BE2C (cell line): ENCODE data around the gene TBX3.
A peak's percentile ranks its signal among the peaks of the same experiment; 100 is the strongest.

Experiments
- DNase-seq: peaks from one replicate; pipeline ENCODE4 v3.0.0-alpha.2; 2020
- H3K27me3 ChIP-seq: fragments of 250-450 bp; sonication (Bioruptor Pico); 2 replicates; pipeline ENCODE4 v1.5.1; 2020; ENCODE audit warnings: mild to moderate bottlenecking
- H3K36me3 ChIP-seq: fragments of 250-450 bp; sonication (Bioruptor Pico); 2 replicates; pipeline ENCODE4 v1.5.1; 2020; ENCODE audit warnings: mild to moderate bottlenecking
- H3K4me1 ChIP-seq: fragments of 250-450 bp; sonication (Bioruptor Pico); 2 replicates; pipeline ENCODE4 v1.5.1; 2020
- H3K4me3 ChIP-seq: 2 replicates; pipeline ENCODE4 v1.5.1; 2011; ENCODE audit warnings: low read depth, low read length
- H3K9me3 ChIP-seq: fragments of 250-450 bp; sonication (Bioruptor Pico); 2 replicates; pipeline ENCODE4 v1.5.1; 2020
- TF ChIP-seq, protein P1 (sequence below): IDR thresholded peaks from 2 replicates; pipeline ENCODE4 v1.5.1; 2012; ENCODE audit warnings: mild to moderate bottlenecking, low read depth, low read length

The TBX3 gene

DNA sequence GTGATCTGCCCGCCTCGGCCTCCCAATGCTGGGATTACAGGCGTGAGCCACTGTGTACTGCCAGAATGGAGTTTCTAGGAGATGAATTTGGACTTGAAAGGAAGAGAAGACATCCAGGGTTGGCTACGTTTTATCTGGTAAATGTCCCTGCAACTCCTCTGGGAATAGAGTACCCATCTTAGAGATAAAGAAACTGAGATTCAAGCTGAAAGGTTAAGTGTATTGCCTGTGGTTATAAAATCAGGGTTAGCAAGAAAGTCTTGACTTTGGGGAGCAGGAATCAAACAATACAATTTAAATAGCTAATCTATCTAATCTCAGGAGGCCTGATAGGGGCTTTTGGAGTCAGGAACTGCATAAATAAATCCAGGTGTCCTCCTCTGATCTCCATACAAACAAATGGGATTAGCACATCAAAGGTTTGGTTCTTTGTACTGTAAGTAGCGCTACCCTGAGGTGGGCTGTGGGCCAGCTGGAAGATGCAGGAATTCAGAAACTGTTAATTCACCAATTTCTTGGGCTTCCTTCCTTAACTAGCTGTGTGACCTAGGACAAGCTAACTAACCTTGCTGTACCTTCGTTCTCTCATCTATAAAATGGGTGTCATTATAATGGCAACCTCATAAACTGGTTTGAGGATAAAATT is 45.1 kb downstream of the TBX3 start:
- Histone ChIP-seq H3K27me3 (no peaks in the 10 kb centered on the region), H3K4me1 (no peaks in the 10 kb centered on the region), H3K9me3 (no peaks in the 10 kb centered on the region), H3K4me3 (no peak overlapping the region), H3K36me3 (no peaks in the 10 kb centered on the region)
- TF ChIP-seq, protein P1, sequence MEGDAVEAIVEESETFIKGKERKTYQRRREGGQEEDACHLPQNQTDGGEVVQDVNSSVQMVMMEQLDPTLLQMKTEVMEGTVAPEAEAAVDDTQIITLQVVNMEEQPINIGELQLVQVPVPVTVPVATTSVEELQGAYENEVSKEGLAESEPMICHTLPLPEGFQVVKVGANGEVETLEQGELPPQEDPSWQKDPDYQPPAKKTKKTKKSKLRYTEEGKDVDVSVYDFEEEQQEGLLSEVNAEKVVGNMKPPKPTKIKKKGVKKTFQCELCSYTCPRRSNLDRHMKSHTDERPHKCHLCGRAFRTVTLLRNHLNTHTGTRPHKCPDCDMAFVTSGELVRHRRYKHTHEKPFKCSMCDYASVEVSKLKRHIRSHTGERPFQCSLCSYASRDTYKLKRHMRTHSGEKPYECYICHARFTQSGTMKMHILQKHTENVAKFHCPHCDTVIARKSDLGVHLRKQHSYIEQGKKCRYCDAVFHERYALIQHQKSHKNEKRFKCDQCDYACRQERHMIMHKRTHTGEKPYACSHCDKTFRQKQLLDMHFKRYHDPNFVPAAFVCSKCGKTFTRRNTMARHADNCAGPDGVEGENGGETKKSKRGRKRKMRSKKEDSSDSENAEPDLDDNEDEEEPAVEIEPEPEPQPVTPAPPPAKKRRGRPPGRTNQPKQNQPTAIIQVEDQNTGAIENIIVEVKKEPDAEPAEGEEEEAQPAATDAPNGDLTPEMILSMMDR = no peak
- no peak for DNase-seq

DNA sequence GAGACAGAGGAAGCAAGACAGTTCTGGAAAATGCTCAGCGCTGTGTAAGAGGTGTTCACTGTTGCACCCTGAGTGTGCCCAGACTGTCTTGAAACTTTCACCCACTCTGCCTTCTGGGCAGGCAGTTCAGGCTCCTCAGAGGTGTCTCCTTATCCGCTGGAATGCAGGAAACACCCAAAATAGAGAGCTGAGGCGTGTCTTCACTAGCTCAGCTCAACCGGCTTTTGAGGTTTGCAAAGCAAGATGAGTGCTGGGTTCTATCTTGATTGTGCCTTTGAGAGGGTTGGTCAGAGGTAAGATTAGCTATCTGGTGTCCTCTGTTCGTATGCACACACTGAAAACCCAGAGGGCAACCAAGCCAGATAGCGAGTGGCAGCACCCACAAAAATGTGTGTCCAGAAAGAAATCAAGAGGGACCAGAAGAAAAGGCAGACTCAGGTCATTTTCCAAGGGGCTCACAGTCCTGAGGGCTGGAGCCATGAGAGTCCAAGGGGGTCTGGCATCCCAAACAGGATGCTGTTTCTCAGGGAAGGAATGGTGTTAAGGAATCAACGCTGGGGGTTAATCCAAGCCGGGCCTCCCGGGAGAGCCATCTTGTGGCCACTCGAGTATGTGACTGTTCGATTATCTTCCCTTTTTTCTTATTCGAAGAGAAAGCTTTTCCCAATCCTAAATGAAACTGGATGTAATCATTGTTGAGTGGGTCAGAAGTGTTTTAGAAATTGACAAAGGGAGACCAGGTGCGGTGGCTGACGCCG is 47.1 kb downstream of the TBX3 start:
- Histone ChIP-seq H3K36me3 (no peaks in the 10 kb centered on the region), H3K4me1 (no peaks in the 10 kb centered on the region), H3K27me3 (no peaks in the 10 kb centered on the region), H3K9me3 (no peaks in the 10 kb centered on the region), H3K4me3 (no peak overlapping the region)
- TF ChIP-seq, protein P1 = peak; percentile 54
- DNase-seq = peak; percentile 18

DNA sequence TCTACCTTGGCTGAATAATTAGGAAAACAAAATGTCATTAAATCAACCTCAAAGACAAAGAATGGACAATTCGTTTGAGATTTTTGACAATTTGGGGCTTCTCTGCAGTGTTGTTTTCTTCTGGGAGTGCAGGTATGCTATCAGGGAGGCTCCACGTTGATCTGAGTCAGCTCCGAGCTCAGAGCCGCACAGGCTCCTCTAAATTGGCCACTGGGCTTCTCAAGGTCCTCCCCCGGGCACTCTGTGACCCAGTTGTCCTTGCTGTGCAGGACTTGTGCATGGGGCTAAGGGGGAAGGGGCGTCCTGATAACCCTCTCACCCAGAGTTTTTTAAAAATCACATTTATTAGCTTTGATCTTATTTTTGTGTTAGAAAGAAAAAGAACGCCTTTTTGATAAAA is 52.7 kb downstream of the TBX3 start:
- Histone ChIP-seq H3K9me3 (no peaks in the 10 kb centered on the region), H3K36me3 (no peaks in the 10 kb centered on the region), H3K27me3 (no peaks in the 10 kb centered on the region), H3K4me3 (no peak overlapping the region), H3K4me1 (no peaks in the 10 kb centered on the region)
- DNase-seq = peak; percentile 10
- TF ChIP-seq, protein P1 = no peak

DNA sequence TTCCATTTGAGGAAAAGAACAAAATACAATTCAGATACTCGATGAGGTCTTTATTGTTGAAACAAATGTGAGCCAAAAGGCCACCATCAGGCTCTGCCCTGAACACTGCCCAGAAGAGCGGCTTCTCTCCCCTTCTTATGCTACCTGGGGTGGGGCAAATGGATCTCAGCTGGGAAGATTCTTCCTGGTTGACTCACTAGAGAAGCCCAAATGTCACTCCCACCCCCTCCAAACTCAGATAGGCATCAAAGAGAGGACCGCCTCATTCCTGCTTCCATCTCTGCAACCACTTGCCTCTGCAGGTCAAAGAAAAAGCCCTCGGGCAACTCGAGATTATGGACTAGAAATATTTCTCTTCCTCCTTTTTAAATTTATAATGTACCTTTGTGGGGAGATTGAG is 55.8 kb downstream of the TBX3 start:
- Histone ChIP-seq H3K4me1 (no peaks in the 10 kb centered on the region), H3K9me3 (no peaks in the 10 kb centered on the region), H3K4me3 (no peak overlapping the region), H3K27me3 (no peaks in the 10 kb centered on the region), H3K36me3 (no peaks in the 10 kb centered on the region)
- TF ChIP-seq, protein P1 = no peak
- no peak for DNase-seq

DNA sequence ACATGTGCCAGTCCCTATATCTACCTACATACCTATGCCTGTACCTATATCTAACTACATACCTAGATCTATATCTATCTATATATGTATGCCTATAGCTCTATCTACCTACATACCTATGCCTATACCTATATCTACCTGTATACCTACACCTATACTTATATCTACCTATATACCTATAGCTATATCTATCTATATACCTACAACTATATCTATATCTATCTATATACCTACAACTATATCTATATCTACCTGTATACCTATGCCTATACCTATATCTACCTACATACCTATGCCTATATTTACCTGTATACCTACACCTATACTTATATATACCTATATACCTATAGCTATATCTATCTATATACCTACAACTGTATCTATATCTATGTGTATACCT is 56.6 kb downstream of the TBX3 start:
- TF ChIP-seq, protein P1 = no peak
- Histone ChIP-seq H3K4me1 (no peaks in the 10 kb centered on the region), H3K36me3 (no peaks in the 10 kb centered on the region)

DNA sequence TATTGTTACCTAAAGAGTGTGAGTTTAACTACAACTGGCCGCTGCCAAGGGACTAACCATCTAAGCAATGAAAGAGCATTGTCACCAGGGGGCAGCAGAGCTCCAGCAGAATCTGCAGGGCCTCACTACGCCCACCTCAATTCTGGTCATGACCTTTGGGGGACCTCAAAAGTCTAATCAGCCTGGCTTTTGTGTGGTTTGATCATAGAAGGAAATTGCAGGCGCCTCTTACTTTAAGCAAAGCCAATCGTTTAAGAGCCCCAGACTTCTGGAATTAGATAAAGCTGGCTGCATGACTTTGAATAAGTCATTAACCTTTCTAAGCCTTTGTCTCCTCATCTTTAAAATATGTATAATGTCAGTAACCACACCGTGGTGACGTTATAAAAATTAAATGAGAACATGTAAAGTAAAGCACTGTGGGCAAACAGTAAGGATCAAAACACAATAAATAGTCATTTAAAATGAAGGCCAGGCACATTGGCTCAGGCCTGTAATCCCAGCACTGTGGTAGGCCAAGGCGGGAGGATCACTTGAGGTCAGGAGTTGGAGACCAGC is 58.6 kb downstream of the TBX3 start:
- Histone ChIP-seq H3K36me3 (no peaks in the 10 kb centered on the region), H3K27me3 (no peaks in the 10 kb centered on the region), H3K4me1 (no peaks in the 10 kb centered on the region), H3K9me3 (no peaks in the 10 kb centered on the region), H3K4me3 (no peak overlapping the region)
- DNase-seq = peak; percentile 82
- TF ChIP-seq, protein P1 = peak; percentile 95

More for the DNA sequence above, 56.6 kb downstream of the TBX3 start:
- Histone ChIP-seq H3K9me3 (no peaks in the 10 kb centered on the region), H3K27me3 (no peaks in the 10 kb centered on the region), H3K4me3 (no peak overlapping the region)
- no peak for DNase-seq
